Measurements from ENCODE around the gene PSD2.

Gene PSD2

GRCh38 chr5:139844472-139845145 is 49.0 kb downstream of the PSD2 start:
- Histone ChIP-seq H3K4me3 (ENCODE audit: insufficient read depth, low read length, poor library complexity, severe bottlenecking) (no peak overlapping the region), H3K79me2 (ENCODE audit: insufficient read depth, low read length) (no peaks in the 10 kb centered on the region), H3K4me2 (ENCODE audit: low read depth, low read length, poor library complexity, severe bottlenecking) (no peak overlapping the region), H3K9me3 (ENCODE audit: insufficient read depth, low read length) (no peaks in the 10 kb centered on the region), H4K20me1 (ENCODE audit: low read depth, low read length) (no peaks in the 10 kb centered on the region), H3K27ac (ENCODE audit: low read depth, low read length) (no peak overlapping the region), H2AFZ (ENCODE audit: low read depth, low read length, severe bottlenecking) (no peak overlapping the region), H3K9ac (ENCODE audit: low read length) (no peak overlapping the region), H3K9me2 (replicated peaks; ENCODE audit: insufficient read depth, low read length) (no peaks in the 10 kb centered on the region), H3K27me3 (ENCODE audit: low read length) (no peaks in the 10 kb centered on the region), H3F3A (ENCODE audit: insufficient read depth) (no peaks in the 10 kb centered on the region), H3K36me3 (ENCODE audit: low read length) (no peaks in the 10 kb centered on the region)
- TF ChIP-seq, protein P1, sequence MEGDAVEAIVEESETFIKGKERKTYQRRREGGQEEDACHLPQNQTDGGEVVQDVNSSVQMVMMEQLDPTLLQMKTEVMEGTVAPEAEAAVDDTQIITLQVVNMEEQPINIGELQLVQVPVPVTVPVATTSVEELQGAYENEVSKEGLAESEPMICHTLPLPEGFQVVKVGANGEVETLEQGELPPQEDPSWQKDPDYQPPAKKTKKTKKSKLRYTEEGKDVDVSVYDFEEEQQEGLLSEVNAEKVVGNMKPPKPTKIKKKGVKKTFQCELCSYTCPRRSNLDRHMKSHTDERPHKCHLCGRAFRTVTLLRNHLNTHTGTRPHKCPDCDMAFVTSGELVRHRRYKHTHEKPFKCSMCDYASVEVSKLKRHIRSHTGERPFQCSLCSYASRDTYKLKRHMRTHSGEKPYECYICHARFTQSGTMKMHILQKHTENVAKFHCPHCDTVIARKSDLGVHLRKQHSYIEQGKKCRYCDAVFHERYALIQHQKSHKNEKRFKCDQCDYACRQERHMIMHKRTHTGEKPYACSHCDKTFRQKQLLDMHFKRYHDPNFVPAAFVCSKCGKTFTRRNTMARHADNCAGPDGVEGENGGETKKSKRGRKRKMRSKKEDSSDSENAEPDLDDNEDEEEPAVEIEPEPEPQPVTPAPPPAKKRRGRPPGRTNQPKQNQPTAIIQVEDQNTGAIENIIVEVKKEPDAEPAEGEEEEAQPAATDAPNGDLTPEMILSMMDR (IDR thresholded peaks at IDR 0.05; ENCODE audit: insufficient read depth, low read length, poor library complexity, severe bottlenecking) = peak; percentile 79
- no peak for TF ChIP-seq EZH2phosphoT487 (conservative IDR thresholded peaks at IDR 0.05; ENCODE audit: low read length)

DNA sequence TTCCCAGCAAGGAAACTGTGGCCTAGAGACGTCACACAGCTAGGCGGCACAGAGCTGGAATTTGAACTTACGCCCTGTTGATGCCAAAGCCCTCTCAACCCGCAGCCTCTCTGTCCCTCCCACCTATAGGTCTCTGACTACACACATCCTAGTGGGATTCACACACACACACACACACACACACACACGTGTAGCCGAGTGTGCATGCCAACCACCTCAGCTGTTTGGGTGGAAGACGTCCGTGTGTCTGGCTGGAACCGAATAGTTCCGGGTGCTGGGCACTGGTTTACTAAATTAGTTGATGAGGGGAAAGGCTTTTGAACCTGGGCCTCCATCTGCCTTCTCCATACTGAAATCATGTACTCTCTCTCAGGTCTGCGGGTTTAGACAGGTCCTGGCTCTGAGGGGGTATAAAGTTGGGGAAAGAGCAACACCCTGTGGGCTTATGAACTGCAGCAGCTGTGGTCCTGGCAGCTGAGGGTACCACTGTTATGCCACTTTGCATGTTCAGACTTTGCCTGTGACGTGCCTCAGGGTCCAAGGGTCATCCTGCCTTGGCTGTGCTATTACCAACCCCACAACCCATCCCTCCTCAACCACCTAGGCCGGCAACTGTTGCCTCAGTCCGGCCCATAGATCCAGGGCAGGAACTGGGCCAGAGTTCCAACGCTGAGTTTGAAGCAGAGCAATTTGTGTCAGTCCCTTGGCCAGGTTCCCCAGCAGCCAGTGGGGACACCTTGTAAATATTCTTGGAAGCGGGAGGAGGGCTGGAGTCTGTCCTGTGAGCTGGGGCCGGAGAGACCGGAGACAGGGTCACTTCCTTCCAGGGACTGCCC is 50.5 kb downstream of the PSD2 start:
- H3K9me3 ChIP-seq (ENCODE audit: insufficient read depth, low read length) = no peaks in the 10 kb centered on the region
- no peak overlapping the region for H3K4me3 ChIP-seq (ENCODE audit: insufficient read depth, low read length, poor library complexity, severe bottlenecking)
- no peaks in the 10 kb centered on the region for H3K9me2 ChIP-seq (replicated peaks; ENCODE audit: insufficient read depth, low read length)
- no peak overlapping the region for H2AFZ ChIP-seq (ENCODE audit: low read depth, low read length, severe bottlenecking)
- H3K79me2 ChIP-seq (ENCODE audit: insufficient read depth, low read length) = no peaks in the 10 kb centered on the region
- H4K20me1 ChIP-seq (ENCODE audit: low read depth, low read length) = no peaks in the 10 kb centered on the region
- H3F3A ChIP-seq (ENCODE audit: insufficient read depth) = no peaks in the 10 kb centered on the region
- H3K4me2 ChIP-seq (ENCODE audit: low read depth, low read length, poor library complexity, severe bottlenecking) = no peak overlapping the region
- no peaks in the 10 kb centered on the region for H3K36me3 ChIP-seq (ENCODE audit: low read length)
- no peak for TF ChIP-seq EZH2phosphoT487 (conservative IDR thresholded peaks at IDR 0.05; ENCODE audit: low read length)
- TF ChIP-seq, protein P1 (IDR thresholded peaks at IDR 0.05; ENCODE audit: insufficient read depth, low read length, poor library complexity, severe bottlenecking) = no peak
- H3K27me3 ChIP-seq (ENCODE audit: low read length) = no peaks in the 10 kb centered on the region
- H3K9ac ChIP-seq (ENCODE audit: low read length) = no peak overlapping the region
- H3K27ac ChIP-seq (ENCODE audit: low read depth, low read length) = no peak overlapping the region

DNA sequence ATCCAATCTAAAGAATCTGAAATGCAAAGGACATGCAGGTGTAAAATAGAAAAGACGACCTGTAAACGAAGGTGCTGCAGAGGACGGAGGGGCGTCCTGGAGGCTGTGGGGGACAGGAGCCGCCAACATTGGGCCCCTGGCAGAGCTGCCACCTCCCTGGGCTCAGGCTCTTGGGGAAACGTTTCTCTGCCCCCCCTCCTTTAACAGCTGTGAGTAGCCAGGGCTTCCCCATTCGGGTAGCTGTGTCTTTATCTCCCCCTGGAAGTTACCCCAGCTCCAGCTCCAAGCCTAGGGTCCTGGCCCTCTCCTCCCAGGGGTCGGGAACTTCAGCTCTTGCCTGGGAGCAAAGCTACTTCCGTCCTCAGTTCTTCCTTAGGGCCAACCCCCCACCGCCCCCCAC is 51.5 kb downstream of the PSD2 start:
- Histone ChIP-seq H2AFZ (ENCODE audit: low read depth, low read length, severe bottlenecking) (no peak overlapping the region), H3K79me2 (ENCODE audit: insufficient read depth, low read length) (no peaks in the 10 kb centered on the region), H3K4me2 (ENCODE audit: low read depth, low read length, poor library complexity, severe bottlenecking) (peak overlapping the region; percentile 65), H3F3A (ENCODE audit: insufficient read depth) (no peaks in the 10 kb centered on the region), H3K27ac (ENCODE audit: low read depth, low read length) (no peak overlapping the region), H3K9me3 (ENCODE audit: insufficient read depth, low read length) (no peaks in the 10 kb centered on the region), H3K27me3 (ENCODE audit: low read length) (no peaks in the 10 kb centered on the region), H3K9ac (ENCODE audit: low read length) (no peak overlapping the region), H3K36me3 (ENCODE audit: low read length) (no peaks in the 10 kb centered on the region), H3K9me2 (replicated peaks; ENCODE audit: insufficient read depth, low read length) (no peaks in the 10 kb centered on the region), H3K4me3 (ENCODE audit: insufficient read depth, low read length, poor library complexity, severe bottlenecking) (no peak overlapping the region), H4K20me1 (ENCODE audit: low read depth, low read length) (no peaks in the 10 kb centered on the region)
- TF ChIP-seq, protein P1 (IDR thresholded peaks at IDR 0.05; ENCODE audit: insufficient read depth, low read length, poor library complexity, severe bottlenecking) = no peak
- TF ChIP-seq EZH2phosphoT487 (conservative IDR thresholded peaks at IDR 0.05; ENCODE audit: low read length) = no peak
